Measurements from ENCODE around the gene SLC36A2.

- no peak for TF ChIP-seq EZH2 (IDR thresholded peaks at IDR 0.05)
- no peak for TF ChIP-seq POLR2AphosphoS5 (IDR thresholded peaks at IDR 0.05; ENCODE audit: borderline replicate concordance, low read depth, low read length)
- no peak for TF ChIP-seq FOXP2 (optimal IDR thresholded peaks at IDR 0.05; ENCODE audit: control extremely low read depth, extremely low read length, insufficient read depth)
These were observed 59.2 kb downstream of the SLC36A2 start for GRCh38 chr5:151288180-151288579.

Measured in SK-N-MC (cell line).